Activated CD4-positive, alpha-beta memory T cell treated with anti-CD3 and anti-CD28 coated beads for 36 hours (primary cell): ENCODE data around the gene JAZF1. TPM values are rescaled to one million over a fixed set of nuclear protein-coding genes. Genes with fewer than 3 reads are reported as not detected.

Source experiments
- CTCF ChIA-PET: fragments of 350-600 bp; sonication (Branson Sonifier 250); formaldehyde crosslinking; loops from one replicate; lab custom pipeline; 2021; ENCODE audit warnings: antibody characterized with exemption, inconsistent platforms; lab: Charles Lee
- POLR2A ChIA-PET: fragments of 350-600 bp; sonication (Branson Sonifier 250); formaldehyde crosslinking; loops from one replicate; lab custom pipeline; 2021; ENCODE audit warnings: antibody characterized with exemption; lab: Charles Lee
- DNase-seq: peaks from one replicate; pipeline ENCODE4 v3.0.0-alpha.2; 2020
- H3K27ac Mint-ChIP-seq: one replicate; pipeline ENCODE4 v1.8.0; 2021; ENCODE audit warnings: mixed read lengths
- H3K27me3 Mint-ChIP-seq: one replicate; pipeline ENCODE4 v1.8.0; 2021; ENCODE audit warnings: mixed read lengths
- H3K36me3 Mint-ChIP-seq: one replicate; pipeline ENCODE4 v1.8.0; 2021; ENCODE audit warnings: mixed read lengths
- H3K4me1 Mint-ChIP-seq: one replicate; pipeline ENCODE4 v1.8.0; 2021; ENCODE audit warnings: low read depth, mixed read lengths
- H3K4me3 Mint-ChIP-seq: one replicate; pipeline ENCODE4 v1.8.0; 2021; ENCODE audit warnings: mild to moderate bottlenecking, mixed read lengths
- H3K9me3 Mint-ChIP-seq: one replicate; pipeline ENCODE4 v1.8.0; 2021; ENCODE audit warnings: mixed read lengths
- intact Hi-C: fragments of 100-400 bp; cut with micrococcal nuclease; formaldehyde crosslinking; loops from one replicate; pipeline ENCODE4 v1.15.1; 2023
- total RNA-seq, 2 experiments: library from RNA; stranded (reverse); gene quantifications; one replicate each; pipeline ENCODE4 v1.2.3, GENCODE V29; 2021

JAZF1 gene
- total RNA-seq, 2 experiments from 2014 or later, result 3.8 to 4.3 TPM

GRCh38 chr7:27992755-27993493, 187.7 kb downstream of the JAZF1 start:
- Mint-ChIP-seq H3K27me3 (no peaks in the 10 kb centered on the region), H3K36me3 (peaks cover 15% of the 10 kb centered on the region), H3K4me3 (no peak overlapping the region), H3K9me3 (peaks cover 6% of the 10 kb centered on the region), H3K27ac (no peak overlapping the region), H3K4me1 (peaks cover 6% of the 10 kb centered on the region)
- POLR2A ChIA-PET, result no interaction called here
- intact Hi-C loops, result no loop called here
- CTCF ChIA-PET, result no interaction called here
- DNase-seq, result no peak

- H3K4me1 Mint-ChIP-seq, result peaks cover 6% of the 10 kb centered on the region
Observed at GRCh38 chr7:27992097-27992496, 188.5 kb downstream of the JAZF1 start.

GRCh38 chr7:27991006-27991528, 189.5 kb downstream of the JAZF1 start:
- POLR2A ChIA-PET, result no interaction called here
- Mint-ChIP-seq H3K36me3 (peaks cover 20% of the 10 kb centered on the region), H3K4me3 (no peak overlapping the region), H3K27ac (no peak overlapping the region), H3K4me1 (peaks cover 6% of the 10 kb centered on the region), H3K9me3 (peaks cover 11% of the 10 kb centered on the region), H3K27me3 (no peaks in the 10 kb centered on the region)
- DNase-seq, result no peak
- intact Hi-C loops, result no loop called here
- CTCF ChIA-PET, result no interaction called here

More at GRCh38 chr7:27992097-27992496, 188.5 kb downstream of the JAZF1 start:
- peaks cover 11% of the 10 kb centered on the region for H3K9me3 Mint-ChIP-seq
- ChIA-PET POLR2A (no interaction called here), CTCF (no interaction called here)
- DNase-seq, result no peak
- no peak overlapping the region for H3K27ac Mint-ChIP-seq
- H3K27me3 Mint-ChIP-seq, result no peaks in the 10 kb centered on the region
- H3K36me3 Mint-ChIP-seq, result peaks cover 20% of the 10 kb centered on the region
- intact Hi-C loops, result no loop called here
- no peak overlapping the region for H3K4me3 Mint-ChIP-seq

GRCh38 chr7:27976531-27976930, 204.1 kb downstream of the JAZF1 start:
- intact Hi-C loops, result loop anchor here (10.0 kb wide), 1 partner anchor 72 kb away; no protein-coding TSS in a partner anchor
- H3K27ac Mint-ChIP-seq, result no peak overlapping the region
- CTCF ChIA-PET, result no interaction called here
- no peak for DNase-seq
- POLR2A ChIA-PET, result no interaction called here
- peaks cover 17% of the 10 kb centered on the region for H3K36me3 Mint-ChIP-seq
- peaks cover 18% of the 10 kb centered on the region for H3K4me1 Mint-ChIP-seq
- H3K9me3 Mint-ChIP-seq, result peaks cover 17% of the 10 kb centered on the region
- H3K27me3 Mint-ChIP-seq, result no peaks in the 10 kb centered on the region
- no peak overlapping the region for H3K4me3 Mint-ChIP-seq

GRCh38 chr7:27973625-27974024, 207.0 kb downstream of the JAZF1 start:
- ChIA-PET CTCF (interaction anchor here (1.3 kb wide), 1 partner anchor 88 kb away, joined by 3 read pairs; no protein-coding TSS in a partner anchor), POLR2A (no interaction called here)
- peaks cover 15% of the 10 kb centered on the region for H3K9me3 Mint-ChIP-seq
- DNase-seq, result no peak
- peaks cover 15% of the 10 kb centered on the region for H3K36me3 Mint-ChIP-seq
- peaks cover 20% of the 10 kb centered on the region for H3K4me1 Mint-ChIP-seq
- no peaks in the 10 kb centered on the region for H3K27me3 Mint-ChIP-seq
- intact Hi-C loops, result loop anchor here (10.0 kb wide), 1 partner anchor 69 kb away; no protein-coding TSS in a partner anchor
- H3K4me3 Mint-ChIP-seq, result no peak overlapping the region
- no peak overlapping the region for H3K27ac Mint-ChIP-seq

GRCh38 chr7:27972276-27972675, 208.3 kb downstream of the JAZF1 start:
- H3K4me3 Mint-ChIP-seq, result peak overlapping the region; percentile 28
- peak; percentile 19 for DNase-seq
- no peaks in the 10 kb centered on the region for H3K27me3 Mint-ChIP-seq
- intact Hi-C loops, result loop anchor here (10.0 kb wide), 1 partner anchor 67 kb away; no protein-coding TSS in a partner anchor
- peaks cover 20% of the 10 kb centered on the region for H3K4me1 Mint-ChIP-seq
- H3K36me3 Mint-ChIP-seq, result peaks cover 11% of the 10 kb centered on the region
- peaks cover 7% of the 10 kb centered on the region for H3K9me3 Mint-ChIP-seq
- POLR2A ChIA-PET, result no interaction called here
- CTCF ChIA-PET, result interaction anchor here (1.0 to 1.3 kb wide), 3 partner anchors 48 to 107 kb away, joined by 3 read pairs; no protein-coding TSS in a partner anchor
- H3K27ac Mint-ChIP-seq, result no peak overlapping the region

GRCh38 chr7:27971171-27971812, 209.3 kb downstream of the JAZF1 start:
- Mint-ChIP-seq H3K9me3 (no peaks in the 10 kb centered on the region), H3K27ac (no peak overlapping the region), H3K4me3 (no peak overlapping the region), H3K4me1 (peaks cover 20% of the 10 kb centered on the region), H3K27me3 (no peaks in the 10 kb centered on the region), H3K36me3 (peaks cover 5% of the 10 kb centered on the region)
- no peak for DNase-seq
- ChIA-PET POLR2A (interaction anchor here (0.6 kb wide), 1 partner anchor 150 kb away, joined by 8 read pairs; no protein-coding TSS in a partner anchor), CTCF (interaction anchor here (0.8 to 1.3 kb wide), 2 partner anchors 49 to 107 kb away, joined by 3 read pairs; no protein-coding TSS in a partner anchor)
- intact Hi-C loops, result loop anchor here (2.0 to 10.0 kb wide), 2 partner anchors 52 to 66 kb away; no protein-coding TSS in a partner anchor

GRCh38 chr7:27970350-27970749, 210.2 kb downstream of the JAZF1 start:
- ChIA-PET POLR2A (no interaction called here), CTCF (interaction anchor here (0.7 kb wide), 1 partner anchor 307 kb away, joined by 3 read pairs; no protein-coding TSS in a partner anchor)
- peaks cover 20% of the 10 kb centered on the region for H3K4me1 Mint-ChIP-seq
- DNase-seq, result no peak
- H3K9me3 Mint-ChIP-seq, result no peaks in the 10 kb centered on the region
- H3K27ac Mint-ChIP-seq, result no peak overlapping the region
- H3K27me3 Mint-ChIP-seq, result no peaks in the 10 kb centered on the region
- intact Hi-C loops, result loop anchor here (2.0 to 10.0 kb wide), 2 partner anchors 52 to 66 kb away; no protein-coding TSS in a partner anchor
- H3K36me3 Mint-ChIP-seq, result peaks cover 5% of the 10 kb centered on the region
- no peak overlapping the region for H3K4me3 Mint-ChIP-seq

GRCh38 chr7:27969346-27969745, 211.2 kb downstream of the JAZF1 start:
- no peak overlapping the region for H3K27ac Mint-ChIP-seq
- ChIA-PET POLR2A (no interaction called here), CTCF (no interaction called here)
- H3K4me1 Mint-ChIP-seq, result peaks cover 20% of the 10 kb centered on the region
- intact Hi-C loops, result no loop called here
- no peaks in the 10 kb centered on the region for H3K27me3 Mint-ChIP-seq
- H3K36me3 Mint-ChIP-seq, result peaks cover 3% of the 10 kb centered on the region
- H3K9me3 Mint-ChIP-seq, result no peaks in the 10 kb centered on the region
- H3K4me3 Mint-ChIP-seq, result no peak overlapping the region
- DNase-seq, result no peak

GRCh38 chr7:27967639-27968038, 213.0 kb downstream of the JAZF1 start:
- CTCF ChIA-PET, result no interaction called here
- Mint-ChIP-seq H3K4me3 (no peak overlapping the region), H3K27ac (no peak overlapping the region), H3K36me3 (peaks cover 3% of the 10 kb centered on the region), H3K27me3 (no peaks in the 10 kb centered on the region), H3K9me3 (no peaks in the 10 kb centered on the region), H3K4me1 (peaks cover 13% of the 10 kb centered on the region)
- DNase-seq, result no peak
- POLR2A ChIA-PET, result no interaction called here
- intact Hi-C loops, result no loop called here

GRCh38 chr7:27966219-27966780, 214.3 kb downstream of the JAZF1 start:
- POLR2A ChIA-PET, result no interaction called here
- H3K4me3 Mint-ChIP-seq, result no peak overlapping the region
- CTCF ChIA-PET, result no interaction called here
- peaks cover 3% of the 10 kb centered on the region for H3K4me1 Mint-ChIP-seq
- DNase-seq, result no peak
- H3K36me3 Mint-ChIP-seq, result no peaks in the 10 kb centered on the region
- no peaks in the 10 kb centered on the region for H3K9me3 Mint-ChIP-seq
- H3K27ac Mint-ChIP-seq, result no peak overlapping the region
- intact Hi-C loops, result no loop called here
- no peaks in the 10 kb centered on the region for H3K27me3 Mint-ChIP-seq

GRCh38 chr7:27965650-27966049, 214.9 kb downstream of the JAZF1 start:
- Mint-ChIP-seq H3K27ac (no peak overlapping the region), H3K27me3 (no peaks in the 10 kb centered on the region), H3K4me1 (peaks cover 4% of the 10 kb centered on the region), H3K36me3 (no peaks in the 10 kb centered on the region), H3K9me3 (no peaks in the 10 kb centered on the region), H3K4me3 (no peak overlapping the region)
- POLR2A ChIA-PET, result no interaction called here
- CTCF ChIA-PET, result no interaction called here
- intact Hi-C loops, result no loop called here
- DNase-seq, result no peak
